Hematopoietic multipotent progenitor cell treated with erythropoietin and hydrocortisone succinate and interleukin-3 and kit ligand, for 8 days (in vitro differentiated cells): Measurements from ENCODE around the gene GDF9.
A peak's percentile ranks its signal among the peaks of the same experiment; 100 is the strongest.

ENCODE experiments used
- DNase-seq: peaks from one replicate; pipeline ENCODE4 v3.0.0-alpha.2; 2015

The GDF9 gene

GRCh38 chr5:132866342-132867045 is at the start of gene GDF9, which contains the start of gene UQCRQ:
GDF9 (minus strand) TSS chr5:132866469; CDS start chr5:132864533, 1,936 bp downstream.
UQCRQ (plus strand) TSS chr5:132866642; CDS start chr5:132866882, 240 bp downstream.
- peak; percentile 100 for DNase-seq

GRCh38 chr5:132915681-132916080 is 49.4 kb upstream of the GDF9 start:
- DNase-seq = no peak

- no peak for DNase-seq
Observed at GRCh38 chr5:132909702-132910101, 43.4 kb upstream of the GDF9 start.

- no peak for DNase-seq
Observed at GRCh38 chr5:132907161-132907560, 40.9 kb upstream of the GDF9 start.

GRCh38 chr5:132905938-132906337 is 39.7 kb upstream of the GDF9 start:
- no peak for DNase-seq

GRCh38 chr5:132901730-132902129 is 35.5 kb upstream of the GDF9 start:
- no peak for DNase-seq

- no peak for DNase-seq
Observed at GRCh38 chr5:132901036-132901435, 34.8 kb upstream of the GDF9 start.

GRCh38 chr5:132898094-132898493 is 31.8 kb upstream of the GDF9 start:
- no peak for DNase-seq

GRCh38 chr5:132896685-132897084 is 30.4 kb upstream of the GDF9 start:
- DNase-seq = no peak

GRCh38 chr5:132895719-132896305 is 29.5 kb upstream of the GDF9 start:
- DNase-seq = no peak

GRCh38 chr5:132890817-132891216 is 24.5 kb upstream of the GDF9 start:
- no peak for DNase-seq

- DNase-seq = no peak
Observed at GRCh38 chr5:132889501-132889900, 23.2 kb upstream of the GDF9 start.

GRCh38 chr5:132887283-132887682 is 21.0 kb upstream of the GDF9 start:
- no peak for DNase-seq

- DNase-seq = no peak
Observed at GRCh38 chr5:132886064-132886823, 20.0 kb upstream of the GDF9 start.

- DNase-seq = no peak
Observed at GRCh38 chr5:132884548-132884947, 18.3 kb upstream of the GDF9 start.

GRCh38 chr5:132883261-132883834 is 17.1 kb upstream of the GDF9 start:
- peak; percentile 77 for DNase-seq

- DNase-seq = peak; percentile 86
Observed at GRCh38 chr5:132877938-132878337, 11.7 kb upstream of the GDF9 start.

GRCh38 chr5:132877466-132877865 is 11.2 kb upstream of the GDF9 start:
- no peak for DNase-seq

- DNase-seq = no peak
Observed at GRCh38 chr5:132876020-132876759, 9.9 kb upstream of the GDF9 start.

GRCh38 chr5:132873930-132874271 is 7.6 kb upstream of the GDF9 start:
- no peak for DNase-seq

GRCh38 chr5:132873119-132873929 is 7.1 kb upstream of the GDF9 start, which contains the start of gene LEAP2:
LEAP2 (plus strand) TSS chr5:132873668; CDS start chr5:132873695, 27 bp downstream.
- DNase-seq = peak; percentile 27

GRCh38 chr5:132872788-132873118 is 6.5 kb upstream of the GDF9 start:
- DNase-seq = no peak
